Astrocyte of the spinal cord (primary cell): ENCODE measurements around the gene CSAD.

Experiments used
- DNase-seq: peaks from one replicate; pipeline ENCODE4 v3.0.0; 2011; ENCODE audit warnings: low read depth, low spot score
- H3K4me3 ChIP-seq: 2 replicates; pipeline ENCODE4 v1.5.1; 2011; ENCODE audit warnings: low read depth, mild to moderate bottlenecking, low read length, moderate library complexity
- CTCF ChIP-seq: IDR thresholded peaks from 2 replicates; pipeline ENCODE4 v1.5.1; 2012; ENCODE audit warnings: low read depth, mild to moderate bottlenecking, low read length, inconsistent platforms
- in situ Hi-C: cut with HindIII; loops from 2 replicates; pipeline ENCODE4 v1.10.0; 2017; ENCODE audit warnings: low sequenced_read_pairs

CSAD gene

GRCh38 chr12:53173085-53173715 lies 7.5 kb downstream of the CSAD start:
- in situ Hi-C loops = no loop called here
- H3K4me3 ChIP-seq = no peak overlapping the region

GRCh38 chr12:53172352-53172751 lies 8.4 kb downstream of the CSAD start:
- in situ Hi-C loops = no loop called here
- TF ChIP-seq CTCF = no peak
- peak; percentile 58 for DNase-seq

More at GRCh38 chr12:53173085-53173715, 7.5 kb downstream of the CSAD start:
- TF ChIP-seq CTCF = no peak
- DNase-seq = peak; percentile 17

GRCh38 chr12:53171725-53172329 lies 8.9 kb downstream of the CSAD start:
- no peak for TF ChIP-seq CTCF
- in situ Hi-C loops = no loop called here
- DNase-seq = peak; percentile 18
- H3K4me3 ChIP-seq = no peak overlapping the region

More at GRCh38 chr12:53172352-53172751, 8.4 kb downstream of the CSAD start:
- H3K4me3 ChIP-seq = no peak overlapping the region

DNA sequence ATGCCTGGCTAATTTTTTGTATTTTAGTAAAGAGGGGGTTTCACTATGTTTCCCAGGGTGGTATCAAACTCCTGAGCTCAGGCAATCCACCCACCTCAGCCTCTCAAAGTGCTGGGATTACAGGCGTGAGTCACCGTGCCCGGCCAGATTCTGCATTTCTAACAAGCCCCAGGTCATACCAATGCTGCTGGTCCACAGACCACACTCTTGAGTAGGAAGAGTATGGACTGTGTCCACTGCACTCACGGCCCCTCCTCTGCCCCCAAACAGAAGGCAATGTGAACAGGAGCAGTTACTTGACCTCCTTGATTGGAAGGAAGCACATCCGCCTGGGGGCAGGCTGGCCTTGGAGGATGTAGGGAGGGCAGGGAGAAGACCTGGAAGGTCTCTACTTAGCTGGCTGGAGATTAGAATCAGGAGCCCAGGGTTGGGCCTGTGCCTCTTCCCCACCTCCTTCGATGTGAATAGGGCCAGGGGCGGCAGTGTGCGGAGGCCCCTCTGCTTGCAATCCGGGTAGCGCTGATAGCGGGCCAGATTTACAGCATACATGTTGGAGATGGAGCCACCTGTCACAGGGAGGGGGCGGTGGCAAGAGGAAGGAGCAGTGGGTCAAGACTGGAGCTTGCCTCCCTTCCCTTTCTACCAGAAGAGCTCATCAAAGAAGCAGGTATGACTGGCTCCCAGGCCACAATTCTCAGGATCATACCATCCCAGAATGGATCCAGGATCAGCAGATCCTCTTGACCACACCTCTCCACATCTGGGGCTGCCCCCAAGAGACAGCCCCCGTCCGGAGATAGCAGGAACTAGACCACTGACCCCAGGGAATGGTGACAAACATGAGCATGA lies 9.6 kb downstream of the CSAD start:
- in situ Hi-C loops = no loop called here
- TF ChIP-seq CTCF = no peak
- no peak overlapping the region for H3K4me3 ChIP-seq
- DNase-seq = no peak

GRCh38 chr12:53170215-53170614 lies 10.5 kb downstream of the CSAD start:
- no peak for DNase-seq
- in situ Hi-C loops = no loop called here
- H3K4me3 ChIP-seq = no peak overlapping the region
- no peak for TF ChIP-seq CTCF

DNA sequence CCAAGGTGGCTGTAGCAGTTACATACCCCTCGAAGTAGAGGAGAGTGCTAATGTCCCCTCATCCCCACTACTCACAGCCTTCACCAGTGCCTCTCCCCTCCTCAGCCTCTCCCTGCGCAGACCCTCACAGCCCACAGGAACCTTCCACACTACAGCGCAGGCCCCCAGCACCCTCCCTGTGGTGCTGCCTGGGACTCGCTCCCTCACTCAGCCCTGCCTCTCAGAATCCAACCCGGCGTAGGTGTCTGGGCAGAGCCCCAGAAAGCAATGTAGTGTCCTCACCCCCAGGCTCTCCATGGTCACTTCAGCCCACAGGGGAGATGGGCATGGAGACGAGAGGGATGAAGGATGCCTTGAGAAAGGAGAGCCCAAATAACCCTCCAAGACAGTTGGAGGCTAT lies 11.1 kb downstream of the CSAD start:
- H3K4me3 ChIP-seq = no peak overlapping the region
- in situ Hi-C loops = no loop called here
- no peak for DNase-seq
- TF ChIP-seq CTCF = no peak
